ENCODE data around the gene USO1. TPM values are rescaled to one million over a fixed set of nuclear protein-coding genes. Genes with fewer than 3 reads are reported as not detected.

The USO1 gene
- total and polyA plus RNA-seq, 9 of the 15 experiments (the other 6 are each of a cell fraction or from before 2014, with no cell fraction given) = 19.3 to 97.8 (median 48.5) TPM

DNA sequence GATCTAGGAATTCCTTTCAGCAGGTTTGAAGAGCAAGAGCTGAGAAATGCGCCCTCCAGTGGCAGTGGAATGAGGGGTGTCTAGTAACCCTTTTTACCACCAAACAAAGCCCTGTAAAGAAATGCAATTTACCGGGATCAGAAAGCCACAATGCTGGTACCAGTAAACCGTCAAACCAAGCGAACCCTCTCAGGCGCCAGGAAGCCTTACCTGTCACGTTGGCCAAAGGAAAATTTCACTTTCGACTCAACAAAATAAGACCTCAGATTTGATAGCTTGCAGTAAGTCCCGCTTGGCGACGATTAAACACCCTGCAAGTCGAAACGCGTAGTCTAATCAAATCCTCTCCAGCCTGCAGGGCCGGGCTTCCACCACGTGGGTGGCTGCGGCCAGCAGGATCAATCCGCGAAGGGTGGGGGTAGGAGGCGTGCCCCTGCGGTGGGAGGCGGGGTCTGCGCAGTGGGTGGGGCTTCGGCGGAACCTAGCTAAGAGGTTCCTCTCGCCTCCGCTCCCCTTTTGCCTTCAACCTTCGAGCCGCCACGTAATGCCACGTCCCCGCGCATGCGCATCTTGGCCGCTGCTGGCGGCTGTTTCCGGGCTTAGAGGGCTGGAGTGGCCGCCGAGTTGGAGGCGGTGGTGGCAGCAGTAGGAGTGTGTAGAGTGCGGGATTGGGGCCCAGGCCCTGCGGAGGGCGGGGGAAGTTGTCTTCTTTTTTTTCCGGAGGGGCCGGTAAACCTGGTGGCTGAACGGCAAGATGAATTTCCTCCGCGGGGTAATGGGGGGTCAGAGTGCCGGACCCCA, at the start of gene USO1 (continued):
- TF ChIP-seq ARID3A (IDR thresholded peaks at IDR 0.05; ENCODE audit: borderline replicate concordance, low read depth, low read length) = peak; percentile 73; the same call in 1 of the 2 replicates
- TF ChIP-seq ELF2 (CRISPR knock-in tag; IDR thresholded peaks at IDR 0.05) = peak; percentile 74; the same call in 1 of the 2 replicates
- TF ChIP-seq TAF7 (tag; IDR thresholded peaks at IDR 0.05) = peak; percentile 74; the same call in 1 of the 2 replicates
- TF ChIP-seq ZNF124 (CRISPR knock-in tag; IDR thresholded peaks at IDR 0.05) = no peak
- no peak for TF ChIP-seq SFPQ (IDR thresholded peaks at IDR 0.05; ENCODE audit: low read depth, low read length)
- TF ChIP-seq EGR1 (conservative IDR thresholded peaks at IDR 0.05) = peak; percentile 85
- TF ChIP-seq CHD7 (IDR thresholded peaks at IDR 0.05; ENCODE audit: low read depth, low read length) = no peak
- no peak for TF ChIP-seq ZNF707 (CRISPR knock-in tag; conservative IDR thresholded peaks at IDR 0.05)
- no peak for TF ChIP-seq ZNF785 (CRISPR knock-in tag; IDR thresholded peaks at IDR 0.05)
- no peak for TF ChIP-seq FOXP1 (CRISPR knock-in tag; IDR thresholded peaks at IDR 0.05)
- TF ChIP-seq PML (IDR thresholded peaks at IDR 0.05; ENCODE audit: low read length) = peak; percentile 84
- TF ChIP-seq SP2 (IDR thresholded peaks at IDR 0.05; ENCODE audit: extremely low read depth, low read depth, low read length, poor library complexity, severe bottlenecking) = no peak
